MCF 10A (cell line): ENCODE results near the gene MCM10. TPM values are rescaled to one million over a fixed set of nuclear protein-coding genes. Genes with fewer than 3 reads are reported as not detected.

Source experiments
- BruUV-seq: library from RNA; stranded (reverse); fragments of 400-500 nt; replicated peaks from 2 replicates; lab custom pipeline; 2021; lab: Mats Ljungman, UMichigan
- CTCF ChIA-PET: fragments of 300-600 bp; sonication (Branson Sonifier 250); formaldehyde crosslinking; extraction: SDS; loops from one replicate; lab custom pipeline; 2021; ENCODE audit warnings: antibody characterized with exemption, inconsistent platforms; lab: Yijun Ruan, JAX
- POLR2A ChIA-PET: fragments of 300-600, 350-650 bp; sonication (Branson Sonifier 250); formaldehyde crosslinking; extraction: SDS; loops from one replicate; lab custom pipeline; 2020; ENCODE audit warnings: antibody characterized with exemption, inconsistent platforms; lab: Yijun Ruan, JAX
- DNase-seq: peaks from one replicate; pipeline ENCODE4 v3.0.0-alpha.2; 2018; ENCODE audit not compliant: unreplicated experiment
- H3K27ac Mint-ChIP-seq: one replicate; pipeline ENCODE4 v1.8.0; 2022; ENCODE audit warnings: mild to moderate bottlenecking, low read depth, mixed read lengths; ENCODE audit not compliant: unreplicated experiment
- H3K27me3 Mint-ChIP-seq: one replicate; pipeline ENCODE4 v1.8.0; 2022; ENCODE audit warnings: mixed read lengths; ENCODE audit not compliant: insufficient read depth, unreplicated experiment
- H3K36me3 Mint-ChIP-seq: one replicate; pipeline ENCODE4 v1.8.0; 2022; ENCODE audit warnings: mild to moderate bottlenecking, moderate library complexity, mixed read lengths; ENCODE audit not compliant: insufficient read depth, unreplicated experiment
- H3K4me1 Mint-ChIP-seq: one replicate; pipeline ENCODE4 v1.8.0; 2022; ENCODE audit warnings: mixed read lengths; ENCODE audit not compliant: insufficient read depth, unreplicated experiment
- H3K4me3 Mint-ChIP-seq: one replicate; pipeline ENCODE4 v1.8.0; 2022; ENCODE audit warnings: mild to moderate bottlenecking, moderate library complexity, mixed read lengths; ENCODE audit not compliant: unreplicated experiment
- H3K9me3 Mint-ChIP-seq: one replicate; pipeline ENCODE4 v1.8.0; 2022; ENCODE audit warnings: mixed read lengths; ENCODE audit not compliant: unreplicated experiment
- CTCF ChIP-seq: fragments of 200-600 bp; IDR thresholded peaks from one replicate; pipeline ENCODE4 v1.8.0; 2022; ENCODE audit warnings: antibody characterized with exemption, mild to moderate bottlenecking; ENCODE audit not compliant: unreplicated experiment
- intact Hi-C: fragments of 100-400 bp; cut with micrococcal nuclease; formaldehyde crosslinking; loops from 2 replicates; pipeline ENCODE4 v1.14.1; 2022
- total RNA-seq: library from RNA; stranded (reverse); gene quantifications from 2 replicates; pipeline ENCODE4 v1.2.3, GENCODE V29; 2022

Gene MCM10
- total RNA-seq, 1 experiment from 2014 or later = 6.0 TPM

GRCh38 chr10:13140627-13141190, 20.6 kb upstream of the MCM10 start:
- no peak for TF ChIP-seq CTCF
- peaks cover 12% of the 10 kb centered on the region for H3K9me3 Mint-ChIP-seq
- ChIA-PET CTCF (no interaction called here), POLR2A (no interaction called here)
- no peak for DNase-seq
- intact Hi-C loops = no loop called here
- peak overlapping the region; percentile 80 for H3K27ac Mint-ChIP-seq
- no peak overlapping the region for H3K4me3 Mint-ChIP-seq
- no TSS peak for BruUV-seq
- peaks cover 27% of the 10 kb centered on the region for H3K36me3 Mint-ChIP-seq
- H3K27me3 Mint-ChIP-seq = no peaks in the 10 kb centered on the region
- H3K4me1 Mint-ChIP-seq = no peaks in the 10 kb centered on the region

- Mint-ChIP-seq H3K27ac (no peak overlapping the region), H3K4me1 (peaks cover 16% of the 10 kb centered on the region), H3K36me3 (peaks cover 10% of the 10 kb centered on the region), H3K9me3 (peaks cover 12% of the 10 kb centered on the region), H3K27me3 (no peaks in the 10 kb centered on the region), H3K4me3 (no peak overlapping the region)
- BruUV-seq = no TSS peak
- POLR2A ChIA-PET = interaction anchor here (1.6 kb wide), 1 partner anchor 17 kb away, joined by 5 read pairs; the partner anchor contains the start of gene MCM10
- TF ChIP-seq CTCF = no peak
- CTCF ChIA-PET = interaction anchor here (0.6 to 1.0 kb wide), 3 partner anchors 34 to 974 kb away, joined by 3 to 4 read pairs (median 3); no protein-coding TSS in a partner anchor
- intact Hi-C loops = no loop called here
- no peak for DNase-seq
Observed at GRCh38 chr10:13143766-13144165, 17.6 kb upstream of the MCM10 start.

DNA sequence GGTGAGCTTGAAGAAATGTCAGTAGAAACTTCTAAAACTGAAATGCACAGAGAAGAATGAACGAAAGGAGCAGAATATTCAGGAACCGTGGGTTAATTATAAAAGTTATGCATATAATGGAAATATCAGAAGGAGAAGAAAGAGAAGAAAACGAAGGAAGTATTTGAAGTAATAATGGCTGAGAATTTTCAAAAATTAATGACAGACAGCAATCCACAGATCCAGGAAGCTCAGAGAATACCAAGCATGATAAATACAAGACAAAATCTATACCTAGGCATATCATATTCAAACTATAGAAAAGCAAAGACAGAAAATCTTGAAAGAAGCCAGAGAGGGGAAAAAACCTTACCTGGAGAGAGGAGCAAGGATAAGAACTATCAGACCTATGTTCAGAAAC, 16.5 kb upstream of the MCM10 start:
- CTCF ChIA-PET = no interaction called here
- Mint-ChIP-seq H3K9me3 (peaks cover 12% of the 10 kb centered on the region), H3K36me3 (peaks cover 8% of the 10 kb centered on the region), H3K27me3 (no peaks in the 10 kb centered on the region), H3K4me3 (no peak overlapping the region), H3K4me1 (peaks cover 16% of the 10 kb centered on the region), H3K27ac (no peak overlapping the region)
- no peak for DNase-seq
- TF ChIP-seq CTCF = no peak
- BruUV-seq = no TSS peak
- intact Hi-C loops = no loop called here
- POLR2A ChIA-PET = interaction anchor here (1.2 kb wide), 1 partner anchor 12 kb away, joined by 3 read pairs; no protein-coding TSS in a partner anchor

GRCh38 chr10:13146379-13146778, 15.0 kb upstream of the MCM10 start:
- BruUV-seq = no TSS peak
- H3K4me3 Mint-ChIP-seq = no peak overlapping the region
- no peak for TF ChIP-seq CTCF
- no peaks in the 10 kb centered on the region for H3K27me3 Mint-ChIP-seq
- POLR2A ChIA-PET = no interaction called here
- DNase-seq = no peak
- intact Hi-C loops = no loop called here
- H3K36me3 Mint-ChIP-seq = no peaks in the 10 kb centered on the region
- peak overlapping the region; percentile 74 for H3K27ac Mint-ChIP-seq
- peaks cover 12% of the 10 kb centered on the region for H3K9me3 Mint-ChIP-seq
- peaks cover 16% of the 10 kb centered on the region for H3K4me1 Mint-ChIP-seq
- CTCF ChIA-PET = no interaction called here
